ENCODE data around the gene GRIK4. TPM values are rescaled to one million over a fixed set of nuclear protein-coding genes. Genes with fewer than 3 reads are reported as not detected.

Gene GRIK4
- total and polyA plus RNA-seq, 12 donors = 0.33 to 4.8 (median 3.0) TPM

GRCh38 chr11:120747850-120748814, 236.6 kb downstream of the GRIK4 start:
- H3K9me3 ChIP-seq (replicated peaks in 1 of 3) = no peaks in the 10 kb centered on the region
- H3K27me3 ChIP-seq = no peaks in the 10 kb centered on the region
- no peak for DNase-seq
- TF ChIP-seq POLR2A (IDR thresholded peaks at IDR 0.05) (no peak), CTCF (IDR thresholded peaks at IDR 0.05) (no peak)
- intact Hi-C loops (cut with DNase I) = no loop called here
- WGBS, 4 donors = 71 to 80% (median 73%) methylated on average over 11 to 12 of the region's 12 CpGs
- H3K4me1 ChIP-seq (replicated peaks in 1 of 2) = no peaks in the 10 kb centered on the region
- no peaks in the 10 kb centered on the region for H3K36me3 ChIP-seq (replicated peaks in 1 of 2)
- H3K27ac ChIP-seq = no peak overlapping the region
- no peak overlapping the region for H3K4me3 ChIP-seq

GRCh38 chr11:120749395-120749794, 237.8 kb downstream of the GRIK4 start:
- H3K9me3 ChIP-seq (replicated peaks in 1 of 3) = no peaks in the 10 kb centered on the region
- WGBS, 4 donors = 78 to 83% (median 80%) methylated on average over 3 to 4 of the region's 4 CpGs
- no peak for DNase-seq
- no peaks in the 10 kb centered on the region for H3K36me3 ChIP-seq (replicated peaks in 1 of 2)
- no peaks in the 10 kb centered on the region for H3K4me1 ChIP-seq (replicated peaks in 1 of 2)
- H3K27me3 ChIP-seq = no peaks in the 10 kb centered on the region
- TF ChIP-seq POLR2A (IDR thresholded peaks at IDR 0.05) (no peak), CTCF (IDR thresholded peaks at IDR 0.05) (no peak)
- no peak overlapping the region for H3K4me3 ChIP-seq
- no peak overlapping the region for H3K27ac ChIP-seq
- intact Hi-C loops (cut with DNase I) = no loop called here

GRCh38 chr11:120750647-120751549, 239.3 kb downstream of the GRIK4 start:
- H3K4me1 ChIP-seq (replicated peaks in 1 of 2) = no peaks in the 10 kb centered on the region
- H3K36me3 ChIP-seq (replicated peaks in 1 of 2) = no peaks in the 10 kb centered on the region
- no peak for TF ChIP-seq CTCF (IDR thresholded peaks at IDR 0.05)
- TF ChIP-seq POLR2A (IDR thresholded peaks at IDR 0.05) = no peak
- H3K27ac ChIP-seq = no peak overlapping the region
- 71 to 86% (median 80%) methylated on average over 12 of the region's 12 CpGs for WGBS, 4 donors
- intact Hi-C loops (cut with DNase I) = no loop called here
- no peak overlapping the region for H3K4me3 ChIP-seq
- no peaks in the 10 kb centered on the region for H3K27me3 ChIP-seq
- no peaks in the 10 kb centered on the region for H3K9me3 ChIP-seq (replicated peaks in 1 of 3)
- DNase-seq = no peak

- Histone ChIP-seq H3K4me1 (replicated peaks in 1 of 2) (no peaks in the 10 kb centered on the region), H3K27ac (no peak overlapping the region)
Observed at GRCh38 chr11:120751550-120751949, 240.0 kb downstream of the GRIK4 start.

More at GRCh38 chr11:120751550-120751949, 240.0 kb downstream of the GRIK4 start:
- Histone ChIP-seq H3K27me3 (no peaks in the 10 kb centered on the region), H3K4me3 (no peak overlapping the region), H3K36me3 (replicated peaks in 1 of 2) (no peaks in the 10 kb centered on the region), H3K9me3 (replicated peaks in 1 of 3) (no peaks in the 10 kb centered on the region)
- 74 to 94% (median 80%) methylated on average over 6 to 9 of the region's 9 CpGs for WGBS, 4 donors
- TF ChIP-seq POLR2A (IDR thresholded peaks at IDR 0.05) (no peak), CTCF (IDR thresholded peaks at IDR 0.05) (no peak)
- no peak for DNase-seq
- intact Hi-C loops (cut with DNase I) = no loop called here
